Measurements from ENCODE around the gene ARL10.

GRCh38 chr5:176353533-176353932, 11.8 kb upstream of the ARL10 start:
- TF ChIP-seq CTCF (IDR thresholded peaks at IDR 0.05) (no peak), POLR2A (IDR thresholded peaks at IDR 0.05) (no peak)
